ENCODE data around the gene OSBPL2. TPM values are rescaled to one million over a fixed set of nuclear protein-coding genes. Genes with fewer than 3 reads are reported as not detected.

Gene OSBPL2
- total and polyA plus RNA-seq, 9 of the 15 experiments (the other 6 are each of a cell fraction or from before 2014, with no cell fraction given), result 2.5 to 25.6 (median 14.1) TPM

GRCh38 chr20:62269378-62269777, 31.1 kb downstream of the OSBPL2 start:
- H4K20me1 ChIP-seq (replicated peaks; ENCODE audit: control insufficient read depth, insufficient read depth, low read length), result peaks cover 13% of the 10 kb centered on the region; the same call in 1 of the 2 replicates
- POLR2A ChIA-PET, result interaction anchor here (0.6 kb wide), 1 partner anchor 151 kb away, joined by 3 read pairs; no protein-coding TSS in a partner anchor
- TF ChIP-seq USF2 (CRISPR knock-in tag; IDR thresholded peaks at IDR 0.05) (no peak), PATZ1 (CRISPR knock-in tag; IDR thresholded peaks at IDR 0.05; ENCODE audit: borderline replicate concordance) (no peak), TFAM (CRISPR knock-in tag; conservative IDR thresholded peaks at IDR 0.05) (no peak), RBM15 (IDR thresholded peaks at IDR 0.05; ENCODE audit: insufficient read depth, low read length) (no peak), KLF16 (IDR thresholded peaks at IDR 0.05) (no peak), RFX7 (CRISPR knock-in tag; IDR thresholded peaks at IDR 0.05) (no peak), NCOA6 (IDR thresholded peaks at IDR 0.05) (no peak), SIRT6 (IDR thresholded peaks at IDR 0.05; ENCODE audit: low read depth, low read length) (no peak), CSDE1 (IDR thresholded peaks at IDR 0.05) (no peak), ATF6 (CRISPR knock-in tag; IDR thresholded peaks at IDR 0.05) (no peak), SMAD3 (CRISPR knock-in tag; conservative IDR thresholded peaks at IDR 0.05) (no peak), NFYB (IDR thresholded peaks at IDR 0.05; ENCODE audit: extremely low read depth, insufficient read length) (no peak), FIP1L1 (IDR thresholded peaks at IDR 0.05; ENCODE audit: low read depth, low read length, poor library complexity, severe bottlenecking) (no peak), POU5F1 (IDR thresholded peaks at IDR 0.05; ENCODE audit: borderline replicate concordance, low read depth, low read length, partially characterized antibody) (no peak), MAX (CRISPR knock-in tag; IDR thresholded peaks at IDR 0.05) (no peak), GTF2B (IDR thresholded peaks at IDR 0.05; ENCODE audit: extremely low read depth, insufficient read length) (no peak)
- no TSS peak for BruUV-seq (replicated peaks)
- intact Hi-C loops (cut with micrococcal nuclease) (no loop called here), in situ Hi-C loops (cut with MboI) (no loop called here)
- WGBS (ENCODE audit: insufficient coverage, low coverage, missing lambda C conversion rate), result 65% methylated on average over 13 of the region's 14 CpGs
- H3K4me1 ChIP-seq (replicated peaks in 1 of 2; ENCODE audit: control insufficient read depth in 2 of 2, insufficient read depth in 2 of 2, low read length in 2 of 2), result peaks cover 4 to 14% of the 10 kb centered on the region in 2 experiments; a peak in 4 of 5 replicates
- no peak overlapping the region for H3K27ac ChIP-seq (ENCODE audit: extremely low read depth, low read depth, low read length)
- H3K9me1 ChIP-seq (ENCODE audit: control insufficient read depth, insufficient read depth, low read length), result no peaks in the 10 kb centered on the region
- no peaks in the 10 kb centered on the region for H3K27me3 ChIP-seq (ENCODE audit: control insufficient read depth in 2 of 2, insufficient read depth in 2 of 2, low read length in 2 of 2)
- H3K4me3 ChIP-seq, result no peak overlapping the region
- CTCF ChIA-PET (ENCODE audit: low intra/inter-chr PET ratio), result interaction anchor here (0.6 kb wide), 1 partner anchor 369 kb away, joined by 3 read pairs; no protein-coding TSS in a partner anchor
- ATAC-seq (no peak), FAIRE-seq (no peak), DNase-seq (ENCODE audit: extremely low read depth in 1 of 4, low spot score in 3 of 4) (no peak)
- no peaks in the 10 kb centered on the region for H3K9me3 ChIP-seq (replicated peaks; ENCODE audit: control insufficient read depth, insufficient read depth, low read depth, low read length)
- H3K79me2 ChIP-seq (ENCODE audit: control insufficient read depth, insufficient read depth, low read length), result no peaks in the 10 kb centered on the region
- peaks cover 26% of the 10 kb centered on the region; the same call in 2 of the 3 replicates for H3K36me3 ChIP-seq (ENCODE audit: control insufficient read depth, insufficient read depth, low read length)
- H2AFZ ChIP-seq (ENCODE audit: low read depth, low read length), result no peak overlapping the region
- peak overlapping the region in 1 of 2 experiments; percentile 63; a peak in 2 of 4 replicates for H3K9ac ChIP-seq (ENCODE audit: insufficient read depth in 1 of 2, low read depth in 2 of 2, low read length in 2 of 2)
- no peak overlapping the region for H3K4me2 ChIP-seq (ENCODE audit: insufficient read depth, low read length)

Measured in K562 (cell line).